ENCODE measurements around the gene DAPP1. TPM values are rescaled to one million over a fixed set of nuclear protein-coding genes. Genes with fewer than 3 reads are reported as not detected.

Gene DAPP1
- total and polyA plus RNA-seq, 10 of the 15 experiments (the other 5 are each of a cell fraction or from before 2014, with no cell fraction given): 46.5 to 147 (median 74.2) TPM

GRCh38 chr4:99861120-99861905 lies 44.7 kb downstream of the DAPP1 start:
- peak; percentile 41 for FAIRE-seq
- TF ChIP-seq POU2F2 (IDR thresholded peaks at IDR 0.05; ENCODE audit: borderline replicate concordance, low read depth, low read length): no peak
- no peak for TF ChIP-seq ZNF592 (IDR thresholded peaks at IDR 0.05)
- peak; percentile 42; the same call in 1 of the 2 replicates for TF ChIP-seq MTA2 (IDR thresholded peaks at IDR 0.05; ENCODE audit: low read depth)
- peak; percentile 73 for TF ChIP-seq RUNX3 (IDR thresholded peaks at IDR 0.05; ENCODE audit: low read length)
- no peak for TF ChIP-seq BCLAF1 (IDR thresholded peaks at IDR 0.05)
- peak in 1 of 2 experiments; percentile 24; a peak in 1 of 4 replicates for TF ChIP-seq ETV6 (conservative IDR thresholded peaks at IDR 0.05 in 1 of 2, IDR thresholded peaks at IDR 0.05 in 1 of 2; ENCODE audit: borderline replicate concordance in 1 of 2, low read depth in 1 of 2)
- no peak for TF ChIP-seq POLR2A (IDR thresholded peaks at IDR 0.05; ENCODE audit: low read depth, low read length)
- TF ChIP-seq ATF2 (IDR thresholded peaks at IDR 0.05; ENCODE audit: low read length): peak; percentile 55; the same call in 1 of the 2 replicates
- 0 out of 2 replicates have a peak, but pooled peaks have one; percentile 21 for TF ChIP-seq ZBED1 (IDR thresholded peaks at IDR 0.05; ENCODE audit: borderline replicate concordance)
- peak; percentile 16 to 31; a peak in 2 of 4 replicates for TF ChIP-seq IKZF2 (IDR thresholded peaks at IDR 0.05)
- TF ChIP-seq JUNB (IDR thresholded peaks at IDR 0.05): 0 out of 2 replicates have a peak, but pooled peaks have one; percentile 27
- TF ChIP-seq ATF7 (IDR thresholded peaks at IDR 0.05; ENCODE audit: low read depth): peak; percentile 51; the same call in 1 of the 2 replicates
- TF ChIP-seq CREM (IDR thresholded peaks at IDR 0.05; ENCODE audit: low read depth): peak; percentile 47; the same call in 1 of the 2 replicates
- peak; percentile 38; the same call in 1 of the 2 replicates for TF ChIP-seq EED (IDR thresholded peaks at IDR 0.05; ENCODE audit: low read depth)
- Histone ChIP-seq H3K9ac (ENCODE audit: control insufficient read depth, insufficient read depth, low read length) (no peak overlapping the region), H2AFZ (ENCODE audit: control insufficient read depth, low read depth, low read length) (no peak overlapping the region), H3K4me3 (no peak overlapping the region), H3K27me3 (replicated peaks in 1 of 2; ENCODE audit: control insufficient read depth in 2 of 2, insufficient read depth in 2 of 2, low read length in 1 of 2) (no peaks in the 10 kb centered on the region), H3K9me3 (replicated peaks; ENCODE audit: control insufficient read depth, insufficient read depth, low read length) (no peaks in the 10 kb centered on the region), H3K79me2 (ENCODE audit: control insufficient read depth, insufficient read depth, low read length) (no peaks in the 10 kb centered on the region; the same call in 1 of the 2 replicates), H3K36me3 (ENCODE audit: control insufficient read depth in 2 of 2, insufficient read depth in 2 of 2, low read length in 1 of 2) (peaks cover 2 to 13% of the 10 kb centered on the region in 2 experiments), H3K27ac (ENCODE audit: control insufficient read depth, insufficient read depth) (peak overlapping the region; percentile 24; the same call in 1 of the 2 replicates), H3K4me1 (ENCODE audit: control insufficient read depth, insufficient read depth, low read length) (peaks cover 14% of the 10 kb centered on the region), H4K20me1 (ENCODE audit: control insufficient read depth, insufficient read depth) (no peaks in the 10 kb centered on the region), H3K4me2 (ENCODE audit: control insufficient read depth, insufficient read depth) (no peak overlapping the region)
- ChIA-PET RAD21 (ENCODE audit: unreplicated experiment) (interaction anchor here (0.8 to 1.1 kb wide), 3 partner anchors 15 to 50 kb away, joined by 4 read pairs; no protein-coding TSS in a partner anchor), CTCF (interaction anchor here (0.7 to 3.8 kb wide), 6 partner anchors 24 to 456 kb away, joined by 3 to 23 read pairs (median 8); no protein-coding TSS in a partner anchor), POLR2A (interaction anchor here (1.3 kb wide), 2 partner anchors 11 to 24 kb away, joined by 3 to 7 read pairs; no protein-coding TSS in a partner anchor), SMC1A (ENCODE audit: uncharacterized antibody, unreplicated experiment) (interaction anchor here (0.8 to 4.1 kb wide), 10 partner anchors 9 to 53 kb away, joined by 3 to 24 read pairs (median 5); partner anchors contain the start of gene DAPP1)
- DNase-seq (ENCODE audit: low read depth, low spot score): no peak
- BruUV-seq (replicated peaks): no TSS peak
- intact Hi-C loops (cut with micrococcal nuclease; ENCODE audit: unreplicated experiment): no loop called here
- 47% methylated on average over 5 of the region's 5 CpGs for WGBS (ENCODE audit: insufficient coverage, insufficient replicate concordance, low lambda C conversion rate, missing lambda C conversion rate)
- peak; percentile 81 for ATAC-seq
- in situ Hi-C loops (cut with MboI): no loop called here
